OCI-LY7 (cell line): ENCODE measurements around the gene ATP6AP1.

Experiments used
- EZH2phosphoT487 ChIP-seq: fragments of 200-600 bp; sonication (generic); IDR thresholded peaks from 2 replicates; pipeline ENCODE4 v1.6.1; 2018; ENCODE audit warnings: low read depth, borderline replicate concordance, mild to moderate bottlenecking, mixed run types, antibody characterized with exemption, low read length, moderate library complexity, mixed read lengths
- TF ChIP-seq, protein P1 (sequence below): fragments of 200-600 bp; sonication (generic); conservative IDR thresholded peaks from 2 replicates; pipeline ENCODE4 v1.5.1; 2014; ENCODE audit warnings: mild to moderate bottlenecking, antibody characterized with exemption, low read length, moderate library complexity, mixed read lengths

DNA sequence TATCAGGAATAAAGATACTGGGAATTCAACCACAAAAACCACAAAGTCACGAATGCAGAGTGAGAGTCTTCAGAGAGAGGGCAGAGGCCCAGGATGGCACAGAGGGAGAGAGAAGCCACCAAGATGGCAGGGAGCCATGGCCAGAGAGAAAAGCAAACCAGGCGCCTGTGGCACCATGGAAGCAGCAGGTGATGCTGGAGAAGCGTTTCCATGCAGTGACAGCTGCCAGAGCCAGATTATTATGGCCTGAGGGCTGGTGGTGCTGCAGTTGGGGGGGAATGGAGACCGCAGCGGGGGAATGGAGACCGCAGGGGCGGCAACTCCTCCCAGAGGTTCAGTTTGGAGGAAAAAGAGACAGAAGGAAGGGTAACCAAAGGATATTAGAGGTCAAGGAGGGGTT lies 11.3 kb upstream of the ATP6AP1 start:
- TF ChIP-seq, protein P1, sequence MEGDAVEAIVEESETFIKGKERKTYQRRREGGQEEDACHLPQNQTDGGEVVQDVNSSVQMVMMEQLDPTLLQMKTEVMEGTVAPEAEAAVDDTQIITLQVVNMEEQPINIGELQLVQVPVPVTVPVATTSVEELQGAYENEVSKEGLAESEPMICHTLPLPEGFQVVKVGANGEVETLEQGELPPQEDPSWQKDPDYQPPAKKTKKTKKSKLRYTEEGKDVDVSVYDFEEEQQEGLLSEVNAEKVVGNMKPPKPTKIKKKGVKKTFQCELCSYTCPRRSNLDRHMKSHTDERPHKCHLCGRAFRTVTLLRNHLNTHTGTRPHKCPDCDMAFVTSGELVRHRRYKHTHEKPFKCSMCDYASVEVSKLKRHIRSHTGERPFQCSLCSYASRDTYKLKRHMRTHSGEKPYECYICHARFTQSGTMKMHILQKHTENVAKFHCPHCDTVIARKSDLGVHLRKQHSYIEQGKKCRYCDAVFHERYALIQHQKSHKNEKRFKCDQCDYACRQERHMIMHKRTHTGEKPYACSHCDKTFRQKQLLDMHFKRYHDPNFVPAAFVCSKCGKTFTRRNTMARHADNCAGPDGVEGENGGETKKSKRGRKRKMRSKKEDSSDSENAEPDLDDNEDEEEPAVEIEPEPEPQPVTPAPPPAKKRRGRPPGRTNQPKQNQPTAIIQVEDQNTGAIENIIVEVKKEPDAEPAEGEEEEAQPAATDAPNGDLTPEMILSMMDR = no peak
- TF ChIP-seq EZH2phosphoT487 = no peak
